HG03039 (cell line): Measurements from ENCODE around the gene PRUNE2.
A peak's percentile ranks its signal among the peaks of the same experiment; 100 is the strongest.

Source experiments
- ATAC-seq: cut with Tn5 transposase; IDR thresholded peaks from one replicate; pipeline ENCODE4 v1.9.1; 2021; ENCODE audit warnings: mild to moderate bottlenecking, moderate library complexity; ENCODE audit not compliant: unreplicated experiment

The PRUNE2 gene

GRCh38 chr9:76630916-76631315, 275.0 kb downstream of the PRUNE2 start:
- ATAC-seq = no peak

- no peak for ATAC-seq
Measured at GRCh38 chr9:76629205-76629990, 276.5 kb downstream of the PRUNE2 start.

- no peak for ATAC-seq
Measured at GRCh38 chr9:76628155-76628554, 277.8 kb downstream of the PRUNE2 start.

- ATAC-seq = no peak
Measured at GRCh38 chr9:76626980-76627379, 278.9 kb downstream of the PRUNE2 start.

GRCh38 chr9:76626141-76626540, 279.8 kb downstream of the PRUNE2 start:
- no peak for ATAC-seq

GRCh38 chr9:76624391-76625048, 281.4 kb downstream of the PRUNE2 start:
- peak; percentile 97 for ATAC-seq

- no peak for ATAC-seq
Measured at GRCh38 chr9:76620996-76621395, 284.9 kb downstream of the PRUNE2 start.

- ATAC-seq = no peak
Measured at GRCh38 chr9:76620581-76620980, 285.3 kb downstream of the PRUNE2 start.

GRCh38 chr9:76619640-76620039, 286.3 kb downstream of the PRUNE2 start:
- no peak for ATAC-seq

GRCh38 chr9:76619197-76619596, 286.7 kb downstream of the PRUNE2 start:
- no peak for ATAC-seq

GRCh38 chr9:76618762-76619161, 287.2 kb downstream of the PRUNE2 start:
- ATAC-seq = no peak

GRCh38 chr9:76617497-76618175, 288.3 kb downstream of the PRUNE2 start:
- ATAC-seq = no peak

- ATAC-seq = no peak
Measured at GRCh38 chr9:76616780-76617179, 289.1 kb downstream of the PRUNE2 start.

GRCh38 chr9:76615177-76615603, 290.7 kb downstream of the PRUNE2 start:
- ATAC-seq = no peak

GRCh38 chr9:76613974-76614373, 291.9 kb downstream of the PRUNE2 start:
- ATAC-seq = no peak

- ATAC-seq = no peak
Measured at GRCh38 chr9:76613150-76613781, 292.6 kb downstream of the PRUNE2 start.

GRCh38 chr9:76610011-76610352, 295.9 kb downstream of the PRUNE2 start:
- no peak for ATAC-seq

- no peak for ATAC-seq
Measured at GRCh38 chr9:76609285-76610010, 296.5 kb downstream of the PRUNE2 start.

- no peak for ATAC-seq
Measured at GRCh38 chr9:76608575-76609273, 297.2 kb downstream of the PRUNE2 start.

GRCh38 chr9:76607730-76608436, 298.0 kb downstream of the PRUNE2 start:
- ATAC-seq = no peak
